OCI-LY7 (cell line): Measurements from ENCODE around the gene NCKAP1.

Experiments used
- CTCF ChIP-seq: fragments of 200-600 bp; sonication (generic); conservative IDR thresholded peaks from 2 replicates; pipeline ENCODE4 v1.5.1; 2014; ENCODE audit warnings: mild to moderate bottlenecking, antibody characterized with exemption, low read length, moderate library complexity, mixed read lengths
- EZH2phosphoT487 ChIP-seq: fragments of 200-600 bp; sonication (generic); IDR thresholded peaks from 2 replicates; pipeline ENCODE4 v1.6.1; 2018; ENCODE audit warnings: low read depth, borderline replicate concordance, mild to moderate bottlenecking, mixed run types, antibody characterized with exemption, low read length, moderate library complexity, mixed read lengths

GRCh38 chr2:183038341-183039300 lies at the start of gene NCKAP1:
- peak; percentile 73 for TF ChIP-seq CTCF
- TF ChIP-seq EZH2phosphoT487 = no peak
